Measurements from ENCODE around the gene PLA1A.
"Not testable (repeated sequence)": the region's sequence is repeated elsewhere in the genome, so short reads cannot be mapped to it uniquely, and the experiment has no call there.

Gene PLA1A

DNA sequence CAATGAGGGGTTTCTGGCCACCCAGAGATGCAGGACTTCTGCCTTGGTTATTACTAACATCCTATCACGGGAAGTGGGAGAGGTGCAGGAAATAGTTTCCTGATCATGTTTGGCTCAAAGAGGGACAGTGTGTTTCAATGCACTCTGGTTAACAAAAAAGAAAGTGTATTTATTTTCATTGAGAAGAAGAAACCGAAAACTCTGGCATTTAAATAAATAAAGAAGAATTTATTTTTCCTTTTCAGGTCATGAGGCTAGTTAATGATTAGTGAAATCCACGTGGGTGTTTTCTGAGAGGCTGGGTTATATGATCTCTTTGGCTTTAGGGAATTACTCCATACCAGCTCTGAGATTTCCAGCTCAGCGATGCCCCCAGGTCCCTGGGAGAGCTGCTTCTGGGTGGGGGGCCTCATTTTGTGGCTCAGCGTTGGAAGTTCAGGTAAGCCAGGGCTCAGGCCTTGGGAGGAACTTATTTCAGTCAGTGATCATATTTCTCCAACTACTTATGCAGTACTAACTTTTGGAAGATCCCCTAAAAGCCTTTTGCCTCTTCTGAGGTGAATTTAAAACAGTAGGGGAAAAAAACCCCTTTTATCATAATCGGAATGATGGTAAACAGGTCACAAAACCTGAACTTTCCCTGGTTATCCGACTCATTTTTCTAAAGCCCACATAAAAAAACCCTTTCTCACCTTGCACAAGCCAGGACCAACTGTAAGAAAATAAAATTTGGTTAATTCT is at the start of gene PLA1A:
PLA1A (plus strand) TSS at position 338 of the 741 bp plus-strand sequence; CDS start at position 367, 29 bp downstream.
- DNase-seq, result no peak

- DNase-seq, result no peak
Measured at GRCh38 chr3:119548341-119548740, 49.3 kb upstream of the PLA1A start.

- no peak for DNase-seq
Measured at GRCh38 chr3:119550192-119550910, 47.3 kb upstream of the PLA1A start.

GRCh38 chr3:119551598-119551997 is 46.1 kb upstream of the PLA1A start:
- no peak for DNase-seq

GRCh38 chr3:119552928-119553327 is 44.8 kb upstream of the PLA1A start:
- DNase-seq, result not testable (repeated sequence)

GRCh38 chr3:119553823-119554415 is 43.8 kb upstream of the PLA1A start:
- DNase-seq, result no peak

- peak; percentile 9 for DNase-seq
Measured at GRCh38 chr3:119555309-119555735, 42.4 kb upstream of the PLA1A start.

- no peak for DNase-seq
Measured at GRCh38 chr3:119555929-119556328, 41.8 kb upstream of the PLA1A start.

- DNase-seq, result no peak
Measured at GRCh38 chr3:119557192-119557876, 40.4 kb upstream of the PLA1A start.

- no peak for DNase-seq
Measured at GRCh38 chr3:119557877-119558269, 39.8 kb upstream of the PLA1A start.

DNA sequence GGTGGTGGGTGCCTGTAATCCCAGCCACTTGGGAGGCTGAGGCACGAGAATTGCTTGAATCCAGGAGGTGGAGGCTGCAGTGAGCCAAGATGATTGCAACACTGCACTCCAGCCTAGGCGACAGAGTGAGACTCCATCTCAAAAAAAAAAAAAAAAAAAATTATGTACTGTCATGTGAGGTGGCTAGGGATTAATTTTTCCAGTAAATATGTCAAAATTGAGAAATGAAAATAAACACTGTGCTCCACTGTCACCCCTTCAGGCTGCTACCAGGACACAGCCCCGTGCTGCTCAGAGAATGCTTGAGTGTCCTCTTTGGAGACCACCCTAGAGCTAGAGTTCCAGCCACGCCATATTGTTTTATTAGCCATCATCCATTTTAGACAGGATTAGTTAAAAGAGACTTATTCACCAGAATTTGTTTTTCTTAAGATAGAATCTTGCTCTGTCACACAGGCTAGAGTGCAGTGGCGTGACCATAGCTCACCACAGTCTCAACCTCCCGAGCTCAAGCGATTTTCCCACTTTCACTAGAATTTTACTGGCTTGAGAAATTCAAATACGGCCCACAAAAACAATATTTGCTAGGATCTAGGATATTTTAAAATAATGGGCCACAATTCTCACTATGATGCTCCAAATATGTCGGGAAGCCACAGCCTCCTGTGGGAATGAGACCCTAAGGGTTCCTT is 38.9 kb upstream of the PLA1A start:
- DNase-seq, result no peak

- peak; percentile 52 for DNase-seq
Measured at GRCh38 chr3:119559441-119559963, 38.2 kb upstream of the PLA1A start, which contains the start of gene CD80. CD80 (minus strand) TSS chr3:119559614; CDS start chr3:119557728, 1,886 bp downstream.

GRCh38 chr3:119560160-119560559 is 37.5 kb upstream of the PLA1A start:
- DNase-seq, result no peak

GRCh38 chr3:119562307-119562961 is 35.3 kb upstream of the PLA1A start:
- DNase-seq, result no peak

DNA sequence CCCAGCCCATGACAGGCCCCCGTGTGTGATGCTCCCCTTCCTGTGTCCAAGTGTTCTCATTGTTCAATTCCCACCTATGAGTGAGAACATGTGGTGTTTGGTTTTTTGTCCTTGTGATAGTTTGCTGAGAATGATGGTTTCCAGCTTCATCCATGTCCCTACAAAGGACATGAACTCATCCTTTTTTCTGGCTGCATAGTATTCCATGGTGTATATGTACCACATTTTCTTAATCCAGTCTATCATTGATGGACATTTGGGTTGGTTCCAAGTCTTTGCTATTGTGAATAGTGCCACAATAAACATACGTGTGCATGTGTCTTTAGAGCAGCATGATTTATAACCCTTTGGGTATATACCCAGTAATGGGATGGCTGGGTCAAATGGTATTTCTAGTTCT is 34.4 kb upstream of the PLA1A start:
- DNase-seq, result not testable (repeated sequence)

- DNase-seq, result no peak
Measured at GRCh38 chr3:119569156-119569555, 28.5 kb upstream of the PLA1A start.

DNA sequence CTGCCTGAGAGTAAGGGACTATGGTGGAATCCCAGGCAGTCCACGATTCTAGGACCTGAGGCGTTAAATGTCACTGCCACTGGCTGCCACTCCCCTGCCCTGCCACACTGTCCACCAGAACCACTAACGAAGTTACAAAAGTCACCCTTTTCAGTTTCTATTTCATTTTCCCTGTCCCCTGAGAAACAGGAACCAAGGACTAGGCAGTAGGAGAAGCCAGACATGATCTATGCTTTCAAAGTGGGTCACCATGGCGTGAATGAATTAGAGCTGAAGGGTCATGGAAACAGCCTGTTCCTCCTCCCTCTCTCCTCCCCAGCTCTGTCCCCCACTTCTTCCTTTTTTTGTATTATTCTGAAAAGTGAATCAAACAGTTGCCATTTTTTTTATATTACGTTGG is 27.5 kb upstream of the PLA1A start:
- DNase-seq, result no peak

- DNase-seq, result no peak
Measured at GRCh38 chr3:119571230-119571629, 26.5 kb upstream of the PLA1A start.

GRCh38 chr3:119571688-119572087 is 26.0 kb upstream of the PLA1A start:
- no peak for DNase-seq

DNA sequence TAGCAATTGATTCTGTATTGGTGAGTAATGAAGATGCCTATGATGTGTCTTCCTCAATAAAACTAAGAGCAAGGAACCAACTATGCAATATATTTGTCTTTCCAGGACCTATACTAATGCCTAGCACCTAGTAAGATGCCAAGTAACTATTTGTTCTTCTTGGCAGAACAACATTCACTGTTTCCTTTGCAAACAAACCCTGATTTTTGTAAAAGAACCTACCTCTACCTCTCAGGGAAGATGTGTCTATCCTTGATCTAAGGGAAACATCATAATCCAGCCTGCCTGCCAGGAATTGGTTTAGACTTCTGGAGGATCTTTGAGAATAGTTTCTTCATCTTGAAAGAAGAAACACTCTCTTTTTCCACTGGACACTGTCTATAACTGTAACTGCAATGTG is 22.2 kb upstream of the PLA1A start:
- DNase-seq, result no peak

DNA sequence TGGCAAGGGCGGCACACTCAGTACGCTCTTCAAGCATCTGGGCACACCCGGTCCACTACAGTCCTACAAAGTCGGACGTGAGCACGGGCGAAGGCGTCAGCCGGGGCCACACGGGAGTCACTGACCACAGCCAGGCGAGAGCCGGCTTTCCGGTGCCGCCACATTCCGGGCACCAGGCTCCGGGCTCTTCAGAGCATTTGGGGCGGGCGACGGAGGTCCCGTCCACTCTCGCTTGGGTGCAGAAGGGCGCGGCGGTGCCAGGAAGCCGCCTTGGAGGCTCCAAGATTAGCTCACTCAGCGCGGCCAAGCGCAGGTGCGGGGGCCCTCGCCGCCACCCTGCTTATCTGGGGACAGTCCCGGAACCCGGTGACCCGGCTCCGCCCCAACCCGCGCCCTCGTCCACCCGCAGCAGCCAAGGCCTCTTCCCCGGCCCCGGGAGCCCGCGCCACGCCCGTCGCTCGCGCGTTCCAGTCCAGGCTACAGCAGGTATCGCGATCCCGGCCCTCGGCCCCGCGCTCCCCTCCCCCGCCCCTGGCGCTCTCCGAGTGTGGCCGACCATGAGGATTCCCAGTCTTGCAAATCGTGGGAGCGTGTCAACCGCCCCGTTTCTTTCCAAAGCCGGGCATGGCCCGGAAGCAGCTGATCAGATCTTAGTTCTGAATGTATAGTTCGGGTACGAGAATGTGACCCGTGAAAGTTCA is 18.2 kb upstream of the PLA1A start, which contains the start of gene ADPRH:
ADPRH (plus strand) TSS at position 127 of the 701 bp plus-strand sequence. CDS start 2,678 bp downstream, outside the sequence.
- DNase-seq, result no peak
